Posterior cingulate gyrus (tissue), 11 donors: Measurements from ENCODE around the gene PTPN5.

ENCODE experiments used
- DNase-seq, 10 donors: peaks; one replicate each; pipeline versions ENCODE4 v3.0.0 to v3.0.0-alpha.2; 2020 to 2021; ENCODE audit warnings: mixed read lengths in 3 of 10
- intact Hi-C: fragments of 100-400 bp; cut with DNase I; formaldehyde crosslinking; loops from one replicate; pipeline ENCODE4 v1.15.1; 2023

Gene PTPN5

DNA sequence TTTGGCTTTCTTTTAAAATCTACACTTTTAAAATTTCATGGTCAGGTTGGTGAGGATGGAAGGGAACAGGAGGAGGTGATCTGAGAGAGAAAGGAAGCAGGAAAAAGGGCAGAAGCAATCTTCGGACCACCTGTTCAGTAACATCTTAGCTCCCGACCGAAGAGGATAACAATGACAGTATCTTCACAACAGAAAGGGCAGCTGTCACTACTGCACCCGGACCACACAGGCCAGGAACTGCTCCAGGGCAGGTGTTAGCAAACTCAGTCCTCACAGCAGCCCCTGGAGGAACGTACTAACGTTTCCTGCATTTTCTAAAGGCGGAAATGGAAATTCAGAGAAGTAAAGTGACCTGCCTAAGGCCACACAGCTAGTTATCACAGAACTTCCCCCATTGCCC, 16.8 kb downstream of the PTPN5 start:
- DNase-seq, result peak in 1 of 10 donors; percentile 19
- intact Hi-C loops, result no loop called here

DNA sequence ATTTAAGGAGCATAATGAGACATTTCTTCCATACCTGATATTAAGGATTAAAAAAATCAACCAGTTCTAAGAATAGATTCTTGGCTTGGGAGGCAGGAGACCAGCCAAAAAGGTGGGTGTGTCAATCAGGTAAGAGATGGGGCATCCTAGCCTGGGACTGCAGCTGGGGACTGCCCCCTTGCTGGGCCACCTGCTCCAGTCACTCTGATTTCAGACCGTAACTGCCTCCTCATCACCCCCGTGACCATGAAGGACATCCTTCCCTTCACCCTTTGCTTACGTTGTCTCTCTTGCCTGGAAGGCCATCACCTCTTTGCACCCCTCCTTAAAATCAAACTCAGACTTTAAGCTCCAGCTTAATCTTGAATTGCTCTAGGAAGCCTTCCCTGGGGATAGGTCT, 17.9 kb downstream of the PTPN5 start:
- intact Hi-C loops, result no loop called here
- no peak for DNase-seq

DNA sequence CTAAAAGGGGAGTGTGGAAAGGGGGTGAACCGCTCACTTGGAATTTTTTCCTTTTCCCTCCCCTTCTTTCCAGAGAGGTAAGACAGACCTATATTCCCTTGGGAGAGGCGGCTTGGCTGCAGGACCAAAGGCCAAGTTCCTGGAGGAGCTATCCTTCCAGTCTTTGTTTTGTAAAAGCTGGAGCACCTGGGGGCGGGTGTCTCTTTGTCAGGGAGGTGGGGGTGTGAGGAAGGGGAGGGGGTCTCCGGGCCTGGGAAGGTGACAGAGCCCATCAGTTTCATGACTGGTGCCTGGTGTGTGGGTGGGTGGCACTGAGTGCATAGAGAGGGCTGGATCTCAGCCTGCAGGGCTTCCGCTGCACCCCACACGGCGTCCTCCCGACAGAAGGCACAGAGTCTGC, 18.5 kb downstream of the PTPN5 start:
- intact Hi-C loops, result no loop called here

DNA sequence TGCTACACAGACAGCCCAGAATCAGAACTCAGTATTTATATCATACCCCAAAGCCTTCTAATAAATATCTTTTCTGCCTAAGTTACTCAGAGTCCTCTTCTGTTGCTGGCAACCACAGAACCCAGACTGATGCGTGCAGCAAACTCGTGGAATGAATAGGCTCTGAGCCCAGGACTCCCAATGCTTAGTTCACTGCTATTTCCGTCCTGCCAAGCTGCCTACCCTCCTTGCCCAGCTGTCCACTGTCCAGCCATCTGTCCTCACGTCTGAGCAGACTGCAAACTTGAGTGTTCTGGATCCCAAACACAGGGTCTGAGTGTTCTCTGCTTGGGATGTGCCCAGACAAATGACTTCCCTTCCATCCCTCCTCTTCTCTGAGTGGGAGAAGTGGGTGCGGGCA, 19.4 kb downstream of the PTPN5 start:
- intact Hi-C loops, result no loop called here
- peak in 8 of 10 donors; percentile 50 to 94 (median 66) for DNase-seq

More for the DNA sequence above, 18.5 kb downstream of the PTPN5 start:
- peak in 1 of 10 donors; percentile 65 for DNase-seq

DNA sequence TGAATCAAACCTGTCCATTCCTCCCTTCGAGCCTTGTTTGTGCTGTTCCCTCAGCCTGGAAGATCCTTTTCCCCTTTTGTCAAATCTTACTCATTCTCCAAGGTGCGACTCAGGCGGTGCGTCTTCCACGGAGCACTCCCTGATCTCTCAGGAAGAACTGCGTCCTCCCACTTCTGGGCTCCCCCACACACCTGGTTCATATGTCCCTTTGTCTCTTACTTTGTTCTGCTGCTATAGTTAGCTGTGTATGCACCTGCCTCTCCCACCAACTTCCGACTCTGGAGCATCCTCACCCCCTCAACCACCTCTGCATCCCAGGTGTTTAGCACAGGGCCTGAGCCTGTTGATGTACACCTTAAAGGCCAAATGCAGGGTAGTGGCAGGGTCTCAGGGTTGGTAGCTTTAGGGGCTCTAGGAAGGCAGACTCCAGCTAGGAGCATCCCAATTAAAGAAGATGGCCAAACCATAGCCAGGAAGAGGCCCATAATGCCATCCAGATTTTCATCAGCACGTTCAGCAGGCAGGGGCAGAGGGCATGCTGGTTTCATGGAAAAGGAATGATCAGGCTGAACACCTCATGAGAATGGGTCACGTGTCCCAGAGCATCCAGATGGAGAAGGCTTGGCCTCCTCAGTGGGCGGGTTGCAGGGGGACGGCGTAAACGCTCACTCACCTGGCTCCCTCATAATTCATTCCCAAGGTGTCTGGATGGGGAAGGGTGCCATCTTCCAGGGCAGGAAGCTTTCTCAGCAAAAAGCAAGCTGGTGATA, 20.1 kb downstream of the PTPN5 start:
- intact Hi-C loops, result no loop called here
- peak in 1 of 10 donors; percentile 74 for DNase-seq

DNA sequence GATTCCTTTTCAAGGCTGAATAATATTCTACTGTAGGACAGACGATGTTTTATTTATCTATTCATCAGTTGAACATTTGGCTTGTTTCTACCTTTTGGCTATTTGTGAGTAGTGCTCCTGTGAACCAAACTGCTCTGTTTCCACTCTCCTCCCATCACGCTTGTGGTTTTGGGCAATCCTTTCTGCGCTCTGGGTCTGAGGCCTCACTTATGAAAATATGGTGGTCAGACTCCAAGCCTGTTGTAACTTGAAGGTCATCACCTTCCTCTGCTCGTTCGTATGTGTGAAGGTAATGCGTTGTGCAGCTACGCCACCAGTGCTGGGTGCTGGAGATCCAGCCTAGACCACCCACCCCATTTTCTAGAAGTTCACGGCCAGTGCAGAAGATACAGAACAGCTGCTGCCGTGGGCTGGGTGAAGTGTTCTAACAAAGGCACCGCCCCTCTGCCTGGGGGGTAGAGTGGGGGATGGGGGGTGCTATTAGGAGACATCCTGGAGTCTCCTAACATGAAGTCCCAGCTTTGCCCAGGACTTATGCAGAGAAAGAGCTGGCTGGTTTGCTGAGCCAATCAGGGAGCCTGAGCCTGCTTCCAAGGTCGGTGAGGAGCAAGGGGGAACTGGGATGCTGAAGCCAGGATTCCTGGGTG, 21.0 kb downstream of the PTPN5 start:
- intact Hi-C loops, result no loop called here
- peak in 1 of 10 donors; percentile 60 for DNase-seq

DNA sequence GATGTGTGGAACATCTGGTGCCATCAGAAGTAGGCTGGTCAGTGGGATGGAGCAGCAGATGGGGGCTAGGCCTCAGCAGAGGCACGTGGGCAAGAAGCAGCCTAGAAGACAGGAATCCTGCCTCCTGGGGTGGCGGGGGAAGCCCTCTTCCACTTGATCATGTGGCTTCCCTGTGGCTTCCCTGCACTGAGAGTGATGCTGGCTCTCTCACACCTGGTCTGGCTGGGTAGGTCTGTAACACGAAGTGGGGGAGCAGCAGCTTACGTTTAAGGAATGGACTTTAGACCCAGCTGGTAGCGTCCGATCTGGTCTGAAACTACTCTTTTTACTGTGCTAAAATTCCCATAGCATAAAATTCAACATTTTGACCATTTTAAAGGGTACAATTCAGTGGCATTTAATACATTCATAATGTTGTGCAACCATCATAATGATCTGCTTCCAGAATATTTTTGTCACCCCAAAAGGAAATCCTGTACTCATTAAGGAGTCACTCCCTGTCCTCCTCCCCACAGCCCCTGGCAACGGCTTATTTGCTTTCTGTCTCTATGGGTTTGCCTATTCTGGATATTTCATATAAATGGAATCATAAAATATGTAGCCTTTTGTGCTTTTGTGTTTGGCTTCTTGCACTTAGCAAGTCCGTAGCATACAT, 21.7 kb downstream of the PTPN5 start:
- DNase-seq, result peak in 1 of 10 donors; percentile 63
- intact Hi-C loops, result no loop called here

DNA sequence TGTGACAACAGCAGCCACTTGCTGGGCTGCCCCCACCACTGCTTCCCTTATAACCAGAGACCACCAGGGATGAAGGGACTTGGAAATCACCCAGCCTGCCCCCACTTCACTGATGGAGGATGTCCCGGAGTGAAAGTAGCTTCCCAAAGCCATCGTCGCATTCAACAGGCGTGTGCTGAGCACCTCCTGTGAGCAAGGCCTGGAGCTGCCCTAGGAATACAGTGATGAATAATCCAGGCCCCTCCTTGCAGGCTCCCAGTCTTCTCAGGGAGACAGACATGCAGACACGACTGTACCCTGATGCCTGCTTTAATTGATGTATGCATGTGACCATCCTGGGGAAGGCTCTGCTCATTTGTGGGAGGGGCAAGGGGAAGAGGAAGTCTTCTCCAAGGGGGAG, 22.6 kb downstream of the PTPN5 start:
- DNase-seq, result peak in 1 of 10 donors; percentile 64
- intact Hi-C loops, result no loop called here

DNA sequence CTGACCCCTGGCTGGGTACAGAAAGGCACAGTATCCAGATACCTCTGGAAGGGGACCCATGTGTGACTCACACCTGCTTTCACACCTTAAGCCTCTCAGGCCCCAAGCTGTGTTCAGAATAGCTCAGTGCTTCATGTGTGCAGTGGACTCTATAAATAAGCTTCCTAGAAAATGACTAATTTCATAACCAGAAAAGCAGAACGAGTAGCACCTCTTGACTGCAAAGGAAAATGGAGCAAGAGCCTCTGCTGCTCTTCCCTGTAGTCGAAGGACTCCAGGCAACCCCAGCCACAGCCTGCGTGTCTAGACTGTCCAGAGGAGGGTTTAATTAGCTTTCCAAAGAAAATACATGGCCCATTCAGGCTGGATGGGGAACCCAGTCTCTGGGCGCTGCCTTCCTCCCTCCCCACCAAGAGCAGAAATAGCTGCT, 23.1 kb downstream of the PTPN5 start:
- peak in 2 of 10 donors; percentile 26 to 82 for DNase-seq
- intact Hi-C loops, result no loop called here

DNA sequence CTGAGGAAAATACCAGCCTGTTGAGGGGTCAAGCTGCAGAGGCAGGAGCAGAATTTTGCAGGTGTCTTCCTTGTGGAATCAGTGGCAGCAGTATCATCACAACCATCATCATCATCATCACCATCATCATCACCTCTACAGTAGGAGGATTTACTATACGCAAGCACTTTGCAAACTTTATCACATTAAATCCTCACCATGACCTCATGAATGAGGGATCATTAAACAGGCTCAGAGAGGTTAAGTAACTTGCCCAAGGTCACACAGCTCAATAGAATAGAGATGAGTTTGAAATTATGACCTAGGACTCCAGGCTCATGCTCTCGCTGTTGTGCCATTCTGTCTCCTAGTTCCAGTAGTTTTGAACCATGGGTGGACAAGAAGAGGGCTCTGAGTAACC, 25.6 kb downstream of the PTPN5 start:
- DNase-seq, result peak in 1 of 10 donors; percentile 1
- intact Hi-C loops, result no loop called here

DNA sequence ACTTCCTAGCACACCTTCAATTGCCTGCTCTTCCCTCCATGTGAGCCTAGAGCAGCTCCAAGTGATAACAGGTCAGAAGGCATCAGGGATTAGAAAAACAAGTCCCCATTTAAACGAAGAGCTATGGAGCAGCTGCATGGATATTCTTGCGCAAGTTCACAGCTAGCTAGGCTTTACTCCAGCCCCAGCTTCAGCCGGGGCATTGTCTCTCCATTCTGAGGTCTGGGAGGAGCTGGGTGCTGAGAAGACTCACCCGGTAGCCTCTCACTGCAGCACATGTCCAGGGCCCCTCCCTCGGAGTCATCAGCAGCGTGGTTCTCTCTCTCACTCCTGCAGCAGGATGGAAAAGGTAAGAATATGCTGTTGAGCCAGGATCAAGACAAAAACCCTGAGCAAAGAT, 26.0 kb downstream of the PTPN5 start:
- DNase-seq, result peak in 1 of 10 donors; percentile 79
- intact Hi-C loops, result no loop called here

DNA sequence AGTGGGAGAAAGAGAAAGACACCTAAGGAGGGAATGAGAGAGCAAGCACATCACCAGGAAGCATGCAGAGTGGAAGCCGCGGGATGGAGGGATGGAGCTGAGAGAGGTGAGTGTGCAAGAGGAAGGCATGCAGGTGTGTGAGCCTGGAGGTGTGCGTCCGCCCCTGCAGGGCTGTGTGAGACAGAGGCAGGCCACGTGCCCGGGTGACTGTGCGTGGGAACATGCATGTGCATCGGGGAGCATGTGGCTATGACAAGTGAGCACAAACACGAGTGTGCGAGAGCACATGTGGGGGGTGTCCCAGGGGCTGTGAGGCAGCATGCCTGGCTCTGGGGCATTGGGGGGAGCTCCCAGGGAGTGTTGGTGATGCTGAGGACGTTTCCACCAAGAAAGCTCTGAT, 29.9 kb downstream of the PTPN5 start:
- DNase-seq, result peak in 2 of 10 donors; percentile 28 to 81
- intact Hi-C loops, result no loop called here

DNA sequence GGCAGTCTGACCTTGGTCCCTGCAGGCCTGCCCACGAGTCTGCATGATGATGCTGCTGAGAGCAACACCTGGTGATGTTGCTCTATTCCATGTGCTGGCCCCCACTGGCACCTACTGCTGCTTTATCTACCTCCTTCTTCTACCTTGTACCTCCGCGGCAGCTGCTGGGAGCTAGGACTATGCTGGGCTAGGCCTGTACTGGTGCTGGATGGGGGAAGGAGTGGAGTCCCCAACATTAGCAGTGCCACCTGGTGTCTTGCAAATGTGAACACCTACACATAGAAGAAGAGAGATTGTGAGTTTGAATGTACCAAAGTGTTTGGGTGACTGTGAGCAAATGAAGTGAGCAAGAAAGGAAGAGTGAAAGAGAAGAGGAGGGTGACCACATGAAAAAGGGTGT, 30.5 kb downstream of the PTPN5 start:
- peak in 1 of 10 donors; percentile 74 for DNase-seq
- intact Hi-C loops, result no loop called here

DNA sequence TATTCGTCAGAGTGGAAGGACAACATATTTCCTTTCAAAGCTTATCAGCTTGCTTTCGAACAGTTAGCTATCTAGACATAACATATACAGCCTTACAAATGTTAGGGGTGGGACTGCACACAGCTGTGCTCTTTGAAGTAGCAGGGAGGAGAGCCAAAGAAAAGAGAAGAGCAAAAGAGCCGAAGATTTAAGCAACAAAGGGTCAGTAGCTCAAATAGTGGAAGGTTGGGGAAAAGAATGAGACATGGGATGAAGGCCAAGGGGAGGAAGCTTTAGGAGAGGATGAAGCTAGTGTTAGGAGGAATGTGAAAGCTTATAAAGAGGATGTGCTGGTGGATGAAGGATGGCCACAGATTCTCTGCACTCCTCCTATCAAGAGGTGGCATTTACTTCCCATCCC, 33.8 kb downstream of the PTPN5 start:
- intact Hi-C loops, result no loop called here
- DNase-seq, result peak in 1 of 10 donors; percentile 1

DNA sequence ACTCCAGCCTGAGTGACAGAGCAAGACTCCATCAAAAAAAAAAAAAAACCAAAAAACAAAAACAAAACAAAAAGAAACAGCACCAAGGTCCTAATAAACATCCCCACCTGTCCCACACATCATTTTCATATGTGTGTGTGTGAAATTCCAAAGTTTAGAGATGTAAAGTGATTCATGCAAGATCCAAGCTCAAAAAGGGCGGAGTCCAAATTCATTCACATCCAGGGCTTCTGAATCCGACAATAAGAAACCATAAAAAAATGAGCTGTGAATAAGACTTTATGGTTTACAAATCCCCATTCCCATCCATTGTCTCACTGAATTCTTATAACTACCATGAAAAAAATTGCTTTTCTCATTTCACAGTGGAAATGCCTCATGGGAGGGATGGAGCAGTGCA, 34.7 kb downstream of the PTPN5 start:
- no peak for DNase-seq
- intact Hi-C loops, result no loop called here

DNA sequence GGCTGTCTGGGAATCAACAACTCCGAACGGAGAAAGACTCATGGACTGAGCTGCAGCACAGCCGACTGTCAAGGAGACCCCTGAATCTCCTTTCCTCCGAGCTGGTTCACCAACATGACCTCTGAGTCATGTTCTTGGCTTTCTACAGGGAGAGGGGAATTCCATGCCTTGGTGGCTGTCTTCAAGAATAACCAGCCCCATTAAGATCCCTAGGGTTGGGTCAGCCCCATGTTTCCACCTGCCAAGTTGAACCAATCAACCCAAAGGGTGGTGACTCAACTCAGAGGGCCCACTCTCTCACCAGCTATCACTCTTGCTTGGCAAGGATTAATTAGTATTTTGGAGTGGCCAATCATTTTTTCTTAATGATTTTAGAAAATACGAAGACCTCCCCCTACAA, 37.3 kb downstream of the PTPN5 start:
- intact Hi-C loops, result no loop called here
- DNase-seq, result no peak

DNA sequence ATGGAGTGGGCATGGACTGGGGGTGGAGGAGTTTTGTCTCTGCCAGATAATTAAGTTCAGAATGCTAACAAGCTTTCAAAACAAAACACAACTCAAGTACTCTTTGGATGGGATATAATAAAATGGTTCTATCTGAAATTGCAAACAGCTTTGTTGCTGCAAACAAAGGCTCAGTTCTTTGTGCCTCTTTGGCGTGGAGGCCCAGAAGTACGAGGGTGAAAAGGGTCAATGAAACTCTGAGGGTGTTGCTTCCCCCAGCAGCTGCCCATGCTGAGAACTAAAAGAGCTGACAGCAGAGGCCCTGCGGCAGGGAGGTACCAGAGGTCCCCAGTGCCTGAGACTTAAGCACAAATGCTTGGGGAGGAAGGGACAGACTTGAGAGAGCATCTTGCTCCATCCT, 39.1 kb downstream of the PTPN5 start:
- peak in 1 of 10 donors; percentile 83 for DNase-seq
- intact Hi-C loops, result no loop called here

DNA sequence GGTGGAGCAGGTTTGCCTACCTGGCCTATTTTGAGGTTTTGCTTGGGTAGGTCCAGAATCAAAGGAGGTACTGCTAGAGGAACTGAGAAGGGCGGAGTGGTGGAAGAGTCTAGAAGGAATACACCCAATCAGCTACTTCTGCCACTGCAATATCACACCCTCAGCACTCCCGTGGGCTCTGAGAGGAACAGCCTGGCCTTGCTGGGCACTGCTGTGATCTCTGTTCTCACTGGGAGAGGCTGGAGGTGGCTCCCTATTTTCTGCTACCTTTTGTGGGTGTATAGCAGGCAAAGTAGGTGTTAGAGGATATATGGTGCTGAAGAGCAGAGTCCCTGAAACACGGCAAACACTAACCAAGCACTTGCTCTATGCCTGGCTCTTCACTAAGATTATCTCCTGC, 40.7 kb downstream of the PTPN5 start:
- intact Hi-C loops, result no loop called here
- peak in 1 of 10 donors; percentile 20 for DNase-seq

DNA sequence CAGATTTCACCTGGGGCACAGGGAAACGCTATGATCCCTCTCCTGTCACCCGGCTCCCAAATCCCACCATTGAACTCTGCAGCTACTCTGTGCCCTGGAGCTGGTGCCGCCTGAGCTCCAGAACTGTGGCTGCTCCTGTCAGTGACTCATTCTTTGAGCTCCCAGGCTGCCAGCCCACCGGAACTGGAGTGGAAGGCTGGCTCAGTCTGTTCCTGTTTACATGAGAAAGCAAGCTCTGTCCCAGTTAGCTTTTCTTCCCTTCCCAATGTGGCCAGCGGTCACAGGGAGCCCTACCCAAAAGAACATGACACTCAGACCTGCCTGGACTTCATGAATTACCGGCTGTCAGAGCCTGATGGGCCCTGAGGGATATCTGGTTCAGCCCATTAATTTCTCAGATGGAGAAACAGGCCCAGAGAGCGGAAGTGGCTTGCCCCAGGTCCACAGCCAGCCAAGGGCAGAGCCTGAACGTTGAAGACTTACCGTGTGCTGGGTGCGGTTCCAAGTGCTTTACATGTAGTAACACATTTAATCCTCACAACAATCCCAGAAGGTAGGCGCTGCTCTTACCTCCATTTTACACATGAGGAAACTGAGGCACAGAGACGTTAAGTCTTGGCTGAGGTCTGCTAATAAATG, 41.8 kb downstream of the PTPN5 start:
- peak; percentile 32 to 97 (median 79) for DNase-seq
- intact Hi-C loops, result no loop called here

DNA sequence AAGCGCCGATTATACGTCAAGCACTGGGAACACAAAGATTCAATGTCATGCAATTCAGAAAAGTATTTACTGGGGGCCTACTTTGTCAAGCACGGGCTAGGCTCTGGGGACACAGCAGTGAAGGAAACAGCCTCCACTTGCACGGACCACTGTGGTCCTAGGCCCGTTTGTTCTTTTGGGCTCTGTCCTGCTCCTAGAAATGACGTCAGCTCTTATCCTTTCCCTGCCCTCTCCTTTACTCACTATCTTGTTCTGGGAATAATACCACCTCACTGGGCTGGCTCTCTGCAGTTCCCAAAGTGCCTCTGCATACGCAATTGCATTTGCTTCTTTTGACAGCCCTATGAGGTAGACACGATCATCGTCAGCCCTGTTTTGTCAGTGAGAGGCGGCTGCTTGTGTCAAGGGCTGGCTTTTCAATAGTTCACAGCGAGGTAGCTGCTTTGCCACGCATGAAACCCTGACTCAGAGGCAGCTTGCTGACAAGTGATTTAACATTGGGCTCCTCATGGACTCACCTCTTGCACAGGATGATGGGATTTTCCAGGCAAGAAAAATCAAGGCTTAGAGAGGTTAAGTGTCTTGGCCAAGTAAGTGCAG, 42.7 kb downstream of the PTPN5 start:
- intact Hi-C loops, result no loop called here
- DNase-seq, result peak in 1 of 10 donors; percentile 81

DNA sequence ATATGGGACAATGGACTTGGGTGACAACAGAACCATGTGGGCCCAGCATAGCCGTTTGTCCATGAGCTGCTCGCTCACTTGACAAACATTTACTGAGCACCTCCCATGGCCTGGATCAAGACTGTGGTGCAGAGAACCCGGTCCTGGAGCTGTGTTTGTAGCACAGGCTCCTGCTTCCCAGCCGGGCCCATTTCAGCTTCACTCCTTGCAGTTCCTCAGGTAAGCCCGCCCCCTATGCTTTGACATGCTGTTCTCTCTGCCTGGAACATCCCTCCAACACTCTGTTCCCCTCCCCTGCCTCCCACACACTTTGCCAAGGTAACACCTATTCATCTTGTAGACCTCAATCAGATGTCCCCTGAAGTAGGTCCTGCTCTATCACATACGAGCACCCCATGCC, 46.3 kb downstream of the PTPN5 start:
- DNase-seq, result peak in 1 of 10 donors; percentile 33
- intact Hi-C loops, result no loop called here
